Measurements from ENCODE around the gene MEF2D.

The MEF2D gene

GRCh38 chr1:156467385-156467784, 33.2 kb downstream of the MEF2D start:
- DNase-seq = no peak

GRCh38 chr1:156465747-156466365, 34.7 kb downstream of the MEF2D start:
- no peak for DNase-seq

GRCh38 chr1:156464825-156465452, 35.6 kb downstream of the MEF2D start:
- no peak for DNase-seq

GRCh38 chr1:156464335-156464734, 36.2 kb downstream of the MEF2D start:
- DNase-seq = no peak

GRCh38 chr1:156463874-156464273, 36.7 kb downstream of the MEF2D start:
- no peak for DNase-seq

GRCh38 chr1:156462954-156463795, 37.4 kb downstream of the MEF2D start:
- no peak for DNase-seq

- no peak for DNase-seq
These were observed 38.6 kb downstream of the MEF2D start for GRCh38 chr1:156461781-156462647.

- DNase-seq = no peak
These were observed 39.5 kb downstream of the MEF2D start for GRCh38 chr1:156461109-156461508.

GRCh38 chr1:156460525-156460924, 40.0 kb downstream of the MEF2D start:
- no peak for DNase-seq

GRCh38 chr1:156458181-156458503, 42.4 kb downstream of the MEF2D start:
- peak; percentile 40 for DNase-seq

- peak; percentile 99 for DNase-seq
These were observed 43.7 kb downstream of the MEF2D start for GRCh38 chr1:156456625-156457465.

- no peak for DNase-seq
These were observed 45.2 kb downstream of the MEF2D start for GRCh38 chr1:156455362-156455761.

- DNase-seq = no peak
These were observed 47.7 kb downstream of the MEF2D start for GRCh38 chr1:156452907-156453306.

- DNase-seq = no peak
These were observed 48.9 kb downstream of the MEF2D start for GRCh38 chr1:156451505-156452160.

- no peak for DNase-seq
These were observed 52.2 kb downstream of the MEF2D start for GRCh38 chr1:156448134-156448967.

- peak; percentile 80 for DNase-seq
These were observed 54.7 kb downstream of the MEF2D start for GRCh38 chr1:156445789-156446263.

- no peak for DNase-seq
These were observed 56.1 kb downstream of the MEF2D start for GRCh38 chr1:156444407-156445001.

GRCh38 chr1:156443286-156443685, 57.3 kb downstream of the MEF2D start:
- DNase-seq = no peak

GRCh38 chr1:156440654-156441437, 59.7 kb downstream of the MEF2D start:
- DNase-seq = no peak

All from fibroblast of upper back skin (primary cell).